Measurements from ENCODE around the gene MRPL52.
"Not testable (repeated sequence)": the region's sequence is repeated elsewhere in the genome, so short reads cannot be mapped to it uniquely, and the experiment has no call there.

Gene MRPL52

GRCh38 chr14:22852940-22853767 is 23.5 kb downstream of the MRPL52 start:
- TF ChIP-seq, protein P1, sequence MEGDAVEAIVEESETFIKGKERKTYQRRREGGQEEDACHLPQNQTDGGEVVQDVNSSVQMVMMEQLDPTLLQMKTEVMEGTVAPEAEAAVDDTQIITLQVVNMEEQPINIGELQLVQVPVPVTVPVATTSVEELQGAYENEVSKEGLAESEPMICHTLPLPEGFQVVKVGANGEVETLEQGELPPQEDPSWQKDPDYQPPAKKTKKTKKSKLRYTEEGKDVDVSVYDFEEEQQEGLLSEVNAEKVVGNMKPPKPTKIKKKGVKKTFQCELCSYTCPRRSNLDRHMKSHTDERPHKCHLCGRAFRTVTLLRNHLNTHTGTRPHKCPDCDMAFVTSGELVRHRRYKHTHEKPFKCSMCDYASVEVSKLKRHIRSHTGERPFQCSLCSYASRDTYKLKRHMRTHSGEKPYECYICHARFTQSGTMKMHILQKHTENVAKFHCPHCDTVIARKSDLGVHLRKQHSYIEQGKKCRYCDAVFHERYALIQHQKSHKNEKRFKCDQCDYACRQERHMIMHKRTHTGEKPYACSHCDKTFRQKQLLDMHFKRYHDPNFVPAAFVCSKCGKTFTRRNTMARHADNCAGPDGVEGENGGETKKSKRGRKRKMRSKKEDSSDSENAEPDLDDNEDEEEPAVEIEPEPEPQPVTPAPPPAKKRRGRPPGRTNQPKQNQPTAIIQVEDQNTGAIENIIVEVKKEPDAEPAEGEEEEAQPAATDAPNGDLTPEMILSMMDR (IDR thresholded peaks at IDR 0.05; ENCODE audit: insufficient read depth, low read length) = peak; percentile 92
- TF ChIP-seq SPI1 (IDR thresholded peaks at IDR 0.05; ENCODE audit: borderline replicate concordance, low read depth) = peak; percentile 22; the same call in 1 of the 2 replicates
- no peak for TF ChIP-seq POLR2AphosphoS5 (IDR thresholded peaks at IDR 0.05; ENCODE audit: low read depth)
- Histone ChIP-seq H3K27ac (replicated peaks) (peak overlapping the region; percentile 53), H3K4me3 (replicated peaks; ENCODE audit: insufficient read depth, low read length) (peak overlapping the region; percentile 33), H3K27me3 (ENCODE audit: insufficient read depth, poor library complexity, severe bottlenecking) (no peaks in the 10 kb centered on the region)
- peak; percentile 80 to 89 for DNase-seq (ENCODE audit: low read depth in 1 of 2, low spot score in 1 of 2)

GRCh38 chr14:22854296-22854695 is 24.6 kb downstream of the MRPL52 start:
- DNase-seq (ENCODE audit: low read depth in 1 of 2, low spot score in 1 of 2); H3K4me3 ChIP-seq (replicated peaks; ENCODE audit: insufficient read depth, low read length); H3K27ac ChIP-seq (replicated peaks); H3K27me3 ChIP-seq (ENCODE audit: insufficient read depth, poor library complexity, severe bottlenecking): not testable (repeated sequence)

DNA sequence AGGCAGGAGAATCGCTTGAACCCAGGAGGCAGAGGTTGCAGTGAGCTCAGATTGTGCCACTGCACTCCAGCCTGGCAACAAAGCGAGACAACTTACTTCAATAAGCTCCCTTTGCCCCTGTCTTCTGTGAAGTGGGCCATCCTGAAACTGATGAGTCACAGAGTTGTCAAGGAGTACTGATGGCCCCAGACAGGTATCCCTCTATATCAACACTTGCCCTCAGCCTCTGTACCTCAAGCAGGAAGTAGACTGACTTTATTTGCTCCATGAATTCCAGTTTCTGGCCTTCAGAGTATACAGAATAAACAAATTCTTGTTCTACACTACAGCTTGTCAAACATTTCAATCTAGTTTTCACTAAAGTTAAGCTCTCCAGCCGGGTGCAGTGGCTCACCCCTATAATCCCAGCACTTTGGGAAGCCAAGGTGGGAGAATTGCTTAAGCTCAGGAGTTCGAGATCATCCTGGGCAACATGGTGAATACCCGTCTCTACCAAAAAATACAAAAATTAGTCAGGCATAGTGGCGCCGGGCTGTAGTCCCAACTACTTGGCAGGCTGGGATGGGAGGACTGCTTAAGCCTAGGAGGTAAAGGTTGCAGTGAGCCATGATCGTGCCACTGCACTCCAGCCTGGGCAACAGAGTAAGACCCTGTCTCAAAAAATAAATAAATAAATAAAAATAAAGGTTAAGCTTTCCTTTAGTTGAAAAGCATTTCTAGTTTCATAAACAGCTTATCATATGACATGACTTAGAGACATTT is 25.5 kb downstream of the MRPL52 start:
- no peak for TF ChIP-seq GABPA (IDR thresholded peaks at IDR 0.05; ENCODE audit: low read depth)
- TF ChIP-seq, protein P1 (IDR thresholded peaks at IDR 0.05; ENCODE audit: insufficient read depth, low read length) = no peak
- TF ChIP-seq SPI1 (IDR thresholded peaks at IDR 0.05; ENCODE audit: borderline replicate concordance, low read depth) = no peak
- no peak for TF ChIP-seq POLR2AphosphoS5 (IDR thresholded peaks at IDR 0.05; ENCODE audit: low read depth)
- no peak for TF ChIP-seq REST (IDR thresholded peaks at IDR 0.05; ENCODE audit: insufficient replicate concordance, low read depth)
- no peak for DNase-seq (ENCODE audit: low read depth in 1 of 2, low spot score in 1 of 2)
- H3K27ac ChIP-seq (replicated peaks) = no peak overlapping the region
- H3K27me3 ChIP-seq (ENCODE audit: insufficient read depth, poor library complexity, severe bottlenecking) = no peaks in the 10 kb centered on the region
- no peak overlapping the region for H3K4me3 ChIP-seq (replicated peaks; ENCODE audit: insufficient read depth, low read length)

- no peak overlapping the region for H3K4me3 ChIP-seq (replicated peaks; ENCODE audit: insufficient read depth, low read length)
- no peak overlapping the region for H3K27ac ChIP-seq (replicated peaks)
- TF ChIP-seq SPI1 (IDR thresholded peaks at IDR 0.05; ENCODE audit: borderline replicate concordance, low read depth) = no peak
- TF ChIP-seq REST (IDR thresholded peaks at IDR 0.05; ENCODE audit: insufficient replicate concordance, low read depth) = no peak
- no peak for TF ChIP-seq POLR2AphosphoS5 (IDR thresholded peaks at IDR 0.05; ENCODE audit: low read depth)
- no peak for TF ChIP-seq GABPA (IDR thresholded peaks at IDR 0.05; ENCODE audit: low read depth)
- TF ChIP-seq, protein P1 (IDR thresholded peaks at IDR 0.05; ENCODE audit: insufficient read depth, low read length) = no peak
- no peaks in the 10 kb centered on the region for H3K27me3 ChIP-seq (ENCODE audit: insufficient read depth, poor library complexity, severe bottlenecking)
- no peak for DNase-seq (ENCODE audit: low read depth in 1 of 2, low spot score in 1 of 2)
Measured at GRCh38 chr14:22856428-22856827, 26.7 kb downstream of the MRPL52 start.

DNA sequence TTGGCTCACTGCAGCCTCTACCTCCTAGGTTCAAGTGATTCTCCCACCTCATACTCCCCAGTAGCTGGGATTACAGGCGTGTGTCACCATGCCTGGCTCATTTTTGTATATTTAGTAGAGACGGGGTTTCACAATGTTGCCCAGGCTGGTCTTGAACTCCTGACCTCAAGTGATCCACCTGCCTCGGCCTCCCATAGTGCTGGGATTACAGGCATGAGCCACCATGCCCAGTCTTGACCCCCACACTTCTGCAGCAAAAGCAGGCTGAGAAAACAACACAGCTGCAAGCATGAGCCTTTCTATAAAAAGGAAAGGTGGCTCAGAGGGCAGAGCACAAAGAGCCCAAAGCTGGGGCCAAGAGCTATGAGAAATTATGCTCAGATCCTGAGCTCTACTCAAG is 30.7 kb downstream of the MRPL52 start:
- H3K27me3 ChIP-seq (ENCODE audit: insufficient read depth, poor library complexity, severe bottlenecking); H3K4me3 ChIP-seq (replicated peaks; ENCODE audit: insufficient read depth, low read length); DNase-seq (ENCODE audit: low read depth in 1 of 2, low spot score in 1 of 2); H3K27ac ChIP-seq (replicated peaks): not testable (repeated sequence)
